Upper lobe of left lung (tissue), 6 donors: ENCODE data around the gene PLEKHM2. TPM values are rescaled to one million over a fixed set of nuclear protein-coding genes. Genes with fewer than 3 reads are reported as not detected.

Source experiments
- ATAC-seq, 2 donors: fragments of 200-7000 bp; cut with Tn5 transposase; one replicate each; pipeline ENCODE4 v1.9.1; 2022; ENCODE audit warnings: mild to moderate bottlenecking in 2 of 2, moderate library complexity in 2 of 2; ENCODE audit not compliant: low FRiP score in 2 of 2
- DNase-seq, 2 donors: peaks; one replicate each; pipeline ENCODE4 v3.0.0-alpha.2; 2019 to 2020
- H3K27ac ChIP-seq, 4 donors: fragments of 200-600 bp; sonication (generic); one replicate each; pipeline ENCODE4 v1.5.1; 2016 to 2019
- H3K27me3 ChIP-seq, 4 donors: fragments of 200-600 bp; sonication (generic); one replicate each; pipeline ENCODE4 v1.5.1; 2017 to 2019
- H3K36me3 ChIP-seq, 4 donors: fragments of 200-600 bp; sonication (generic); one replicate each; pipeline ENCODE4 v1.5.1; 2016 to 2019
- H3K4me1 ChIP-seq, 4 donors: fragments of 200-600 bp; sonication (generic); one replicate each; pipeline ENCODE4 v1.5.1; 2018 to 2019
- H3K4me3 ChIP-seq, 4 donors: fragments of 200-600 bp; sonication (generic); one replicate each; pipeline ENCODE4 v1.5.1; 2017 to 2019; ENCODE audit warnings: mild to moderate bottlenecking in 2 of 4, moderate library complexity in 1 of 4
- H3K9me3 ChIP-seq, 4 donors: fragments of 200-600 bp; sonication (generic); one replicate each; pipeline ENCODE4 v1.5.1; 2018 to 2019
- EP300 ChIP-seq, 4 donors: sonication (generic); formaldehyde crosslinking; IDR thresholded peaks; one replicate each; pipeline ENCODE4 v1.5.1; 2017; ENCODE audit warnings: antibody characterized with exemption in 4 of 4, control low read depth in 2 of 4
- POLR2A ChIP-seq, 4 donors: fragments of 450-650 bp; IDR thresholded peaks; one replicate each; pipeline ENCODE4 v1.5.1; 2016 to 2017; ENCODE audit warnings: antibody characterized with exemption in 4 of 4, mild to moderate bottlenecking in 2 of 4
- POLR2AphosphoS5 ChIP-seq, 2 donors: sonication (generic); formaldehyde crosslinking; IDR thresholded peaks; one replicate each; pipeline ENCODE4 v1.5.1; 2017; ENCODE audit warnings: antibody characterized with exemption in 2 of 2
- WGBS, 2 donors: methylation state at CpG; one replicate each; pipeline ENCODE4 v1.1.5; 2017 to 2018; 5-methylcytosine and 5-hydroxymethylcytosine counted together
- total RNA-seq, 6 donors: library from RNA; depleted of rRNA in 4 of 6; stranded (reverse); fragments of >200 nt in 4 of 6; gene quantifications; one replicate each; pipeline versions ENCODE4 v1.1.0 to v1.2.1, GENCODE V29; 2016 to 2021
- TF ChIP-seq, protein P1 (sequence below), 6 experiments: fragments of 450-650 bp in 4 of 6; fragments of 200-600 bp in 2 of 6; sonication (generic) in 2 of 6; IDR thresholded peaks; one replicate each; pipeline ENCODE4 v1.5.1; 2016 to 2019; ENCODE audit warnings: antibody characterized with exemption in 6 of 6
- donor health status: DM: no; HTN: no; CAD: no; lungs with moderate emphysema.
- donor health status: DM: no; HTN: yes; CAD: no; lungs with severe emphysema.

The PLEKHM2 gene
- total RNA-seq, 6 donors from 2014 or later, result 50.3 to 120 (median 83.3) TPM

- no peak overlapping the region for H3K4me3 ChIP-seq
- H3K4me1 ChIP-seq, result no peaks in the 10 kb centered on the region
- ATAC-seq (no peak), DNase-seq (no peak)
- 83 to 87% methylated on average over 3 to 25 of the region's 26 CpGs for WGBS, 2 donors
- H3K9me3 ChIP-seq, result no peaks in the 10 kb centered on the region
- peaks cover 34 to 98% (median 79%) of the 10 kb centered on the region in 4 donors for H3K36me3 ChIP-seq
- TF ChIP-seq EP300 (IDR thresholded peaks at IDR 0.05) (no peak), POLR2AphosphoS5 (IDR thresholded peaks at IDR 0.05) (no peak), POLR2A (IDR thresholded peaks at IDR 0.05) (no peak)
- TF ChIP-seq, protein P1, sequence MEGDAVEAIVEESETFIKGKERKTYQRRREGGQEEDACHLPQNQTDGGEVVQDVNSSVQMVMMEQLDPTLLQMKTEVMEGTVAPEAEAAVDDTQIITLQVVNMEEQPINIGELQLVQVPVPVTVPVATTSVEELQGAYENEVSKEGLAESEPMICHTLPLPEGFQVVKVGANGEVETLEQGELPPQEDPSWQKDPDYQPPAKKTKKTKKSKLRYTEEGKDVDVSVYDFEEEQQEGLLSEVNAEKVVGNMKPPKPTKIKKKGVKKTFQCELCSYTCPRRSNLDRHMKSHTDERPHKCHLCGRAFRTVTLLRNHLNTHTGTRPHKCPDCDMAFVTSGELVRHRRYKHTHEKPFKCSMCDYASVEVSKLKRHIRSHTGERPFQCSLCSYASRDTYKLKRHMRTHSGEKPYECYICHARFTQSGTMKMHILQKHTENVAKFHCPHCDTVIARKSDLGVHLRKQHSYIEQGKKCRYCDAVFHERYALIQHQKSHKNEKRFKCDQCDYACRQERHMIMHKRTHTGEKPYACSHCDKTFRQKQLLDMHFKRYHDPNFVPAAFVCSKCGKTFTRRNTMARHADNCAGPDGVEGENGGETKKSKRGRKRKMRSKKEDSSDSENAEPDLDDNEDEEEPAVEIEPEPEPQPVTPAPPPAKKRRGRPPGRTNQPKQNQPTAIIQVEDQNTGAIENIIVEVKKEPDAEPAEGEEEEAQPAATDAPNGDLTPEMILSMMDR (IDR thresholded peaks at IDR 0.05), result no peak
- no peak overlapping the region for H3K27ac ChIP-seq
- no peaks in the 10 kb centered on the region for H3K27me3 ChIP-seq
Measured at GRCh38 chr1:15724949-15725880, 41.1 kb downstream of the PLEKHM2 start.

GRCh38 chr1:15726508-15726907 lies 42.4 kb downstream of the PLEKHM2 start:
- DNase-seq, result no peak
- WGBS, 2 donors, result 98 to 100% methylated on average over 1 to 7 of the region's 9 CpGs
- ATAC-seq, result no peak
- Histone ChIP-seq H3K4me1 (no peaks in the 10 kb centered on the region), H3K9me3 (no peaks in the 10 kb centered on the region), H3K4me3 (no peak overlapping the region), H3K27ac (no peak overlapping the region), H3K27me3 (no peaks in the 10 kb centered on the region), H3K36me3 (peaks cover 42 to 98% (median 82%) of the 10 kb centered on the region in 4 donors)
- TF ChIP-seq POLR2A (IDR thresholded peaks at IDR 0.05) (no peak), EP300 (IDR thresholded peaks at IDR 0.05) (no peak), POLR2AphosphoS5 (IDR thresholded peaks at IDR 0.05) (no peak)
- TF ChIP-seq, protein P1 (IDR thresholded peaks at IDR 0.05), result no peak

GRCh38 chr1:15727021-15727420 lies 42.9 kb downstream of the PLEKHM2 start:
- ATAC-seq (no peak), DNase-seq (peak in 1 of 2 donors; percentile 73)
- no peak for TF ChIP-seq POLR2AphosphoS5 (IDR thresholded peaks at IDR 0.05)
- no peak for TF ChIP-seq POLR2A (IDR thresholded peaks at IDR 0.05)
- TF ChIP-seq, protein P1 (IDR thresholded peaks at IDR 0.05), result no peak
- TF ChIP-seq EP300 (IDR thresholded peaks at IDR 0.05), result no peak
- H3K27ac ChIP-seq, result no peak overlapping the region
- H3K36me3 ChIP-seq, result peaks cover 45 to 98% (median 85%) of the 10 kb centered on the region in 4 donors
- no peaks in the 10 kb centered on the region for H3K9me3 ChIP-seq
- H3K4me3 ChIP-seq, result no peak overlapping the region
- 87 to 88% methylated on average over 12 to 16 of the region's 21 CpGs for WGBS, 2 donors
- H3K27me3 ChIP-seq, result no peaks in the 10 kb centered on the region
- H3K4me1 ChIP-seq, result peaks cover 0 to under 1% (median 0%) of the 10 kb centered on the region in 4 donors

DNA sequence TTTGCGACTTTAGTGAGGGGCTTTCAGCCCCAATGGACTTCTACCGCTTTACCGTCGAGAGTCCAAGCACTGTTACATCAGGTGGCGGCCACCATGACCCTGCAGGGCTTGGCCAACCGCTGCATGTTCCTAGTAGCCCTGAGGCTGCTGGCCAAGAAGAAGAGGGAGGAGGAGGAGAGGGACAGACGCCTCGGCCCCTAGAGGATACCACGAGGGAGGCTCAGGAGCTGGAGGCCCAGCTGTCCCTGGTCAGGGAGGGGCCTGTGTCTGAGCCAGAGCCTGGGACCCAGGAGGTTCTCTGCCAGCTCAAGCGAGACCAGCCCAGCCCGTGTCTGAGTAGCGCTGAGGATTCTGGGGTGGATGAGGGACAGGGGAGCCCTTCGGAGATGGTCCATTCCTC lies 43.3 kb downstream of the PLEKHM2 start:
- no peak overlapping the region for H3K27ac ChIP-seq
- ATAC-seq (no peak), DNase-seq (no peak)
- H3K36me3 ChIP-seq, result peaks cover 48 to 98% (median 88%) of the 10 kb centered on the region in 4 donors
- H3K9me3 ChIP-seq, result no peaks in the 10 kb centered on the region
- H3K4me3 ChIP-seq, result no peak overlapping the region
- peaks cover 0 to 4% (median 0%) of the 10 kb centered on the region in 4 donors for H3K4me1 ChIP-seq
- WGBS, 2 donors, result 88 to 89% methylated on average over 8 to 13 of the region's 13 CpGs
- TF ChIP-seq, protein P1 (IDR thresholded peaks at IDR 0.05), result no peak
- TF ChIP-seq POLR2A (IDR thresholded peaks at IDR 0.05), result no peak
- TF ChIP-seq EP300 (IDR thresholded peaks at IDR 0.05), result no peak
- no peak for TF ChIP-seq POLR2AphosphoS5 (IDR thresholded peaks at IDR 0.05)
- H3K27me3 ChIP-seq, result no peaks in the 10 kb centered on the region
